ENCODE measurements around the gene DEFB128.

DNA sequence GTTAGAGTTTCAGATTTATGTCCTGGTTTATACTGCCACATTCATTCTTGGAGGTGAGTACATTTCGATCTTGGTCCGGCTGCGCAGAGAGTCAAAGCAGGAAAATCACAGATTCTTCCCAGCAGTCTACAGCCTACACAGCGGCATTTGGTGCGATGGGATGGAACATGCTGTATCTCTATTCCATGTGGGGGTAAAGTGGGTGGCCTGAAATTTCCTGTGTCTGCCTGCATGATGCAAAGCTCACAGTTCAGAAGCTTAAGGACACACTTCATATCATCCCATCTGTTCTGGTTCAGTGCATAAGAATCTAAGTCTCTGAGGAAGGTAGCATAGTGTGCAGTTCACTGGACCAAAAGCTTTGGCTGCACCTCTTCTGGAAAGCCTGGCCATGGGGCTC, 32.4 kb downstream of the DEFB128 start, which contains the start of gene DEFB127:
- TF ChIP-seq, protein P1, sequence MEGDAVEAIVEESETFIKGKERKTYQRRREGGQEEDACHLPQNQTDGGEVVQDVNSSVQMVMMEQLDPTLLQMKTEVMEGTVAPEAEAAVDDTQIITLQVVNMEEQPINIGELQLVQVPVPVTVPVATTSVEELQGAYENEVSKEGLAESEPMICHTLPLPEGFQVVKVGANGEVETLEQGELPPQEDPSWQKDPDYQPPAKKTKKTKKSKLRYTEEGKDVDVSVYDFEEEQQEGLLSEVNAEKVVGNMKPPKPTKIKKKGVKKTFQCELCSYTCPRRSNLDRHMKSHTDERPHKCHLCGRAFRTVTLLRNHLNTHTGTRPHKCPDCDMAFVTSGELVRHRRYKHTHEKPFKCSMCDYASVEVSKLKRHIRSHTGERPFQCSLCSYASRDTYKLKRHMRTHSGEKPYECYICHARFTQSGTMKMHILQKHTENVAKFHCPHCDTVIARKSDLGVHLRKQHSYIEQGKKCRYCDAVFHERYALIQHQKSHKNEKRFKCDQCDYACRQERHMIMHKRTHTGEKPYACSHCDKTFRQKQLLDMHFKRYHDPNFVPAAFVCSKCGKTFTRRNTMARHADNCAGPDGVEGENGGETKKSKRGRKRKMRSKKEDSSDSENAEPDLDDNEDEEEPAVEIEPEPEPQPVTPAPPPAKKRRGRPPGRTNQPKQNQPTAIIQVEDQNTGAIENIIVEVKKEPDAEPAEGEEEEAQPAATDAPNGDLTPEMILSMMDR (IDR thresholded peaks at IDR 0.05; ENCODE audit: low read depth, low read length) = no peak
- TF ChIP-seq, protein P2, sequence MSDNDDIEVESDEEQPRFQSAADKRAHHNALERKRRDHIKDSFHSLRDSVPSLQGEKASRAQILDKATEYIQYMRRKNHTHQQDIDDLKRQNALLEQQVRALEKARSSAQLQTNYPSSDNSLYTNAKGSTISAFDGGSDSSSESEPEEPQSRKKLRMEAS (IDR thresholded peaks at IDR 0.05; ENCODE audit: low read depth, low read length) = no peak
- TF ChIP-seq POLR2A (IDR thresholded peaks at IDR 0.05; ENCODE audit: extremely low read depth, insufficient read length) (no peak), MYC (IDR thresholded peaks at IDR 0.05; ENCODE audit: low read depth, low read length) (no peak)
